ENCODE data around the gene GOLGA5. TPM values are rescaled to one million over a fixed set of nuclear protein-coding genes. Genes with fewer than 3 reads are reported as not detected.
"Not testable (repeated sequence)": the region's sequence is repeated elsewhere in the genome, so short reads cannot be mapped to it uniquely, and the experiment has no call there.

The GOLGA5 gene
- total RNA-seq, 1 donor, result 77.7 TPM

- no peak overlapping the region for H3K4me3 ChIP-seq (ENCODE audit: low read depth, low read length)
- DNase-seq (ENCODE audit: low read depth), result no peak
- TF ChIP-seq CTCF (IDR thresholded peaks at IDR 0.05; ENCODE audit: insufficient read depth, low read depth, low read length), result no peak
Measured at GRCh38 chr14:92753250-92753649, 40.9 kb upstream of the GOLGA5 start.

DNA sequence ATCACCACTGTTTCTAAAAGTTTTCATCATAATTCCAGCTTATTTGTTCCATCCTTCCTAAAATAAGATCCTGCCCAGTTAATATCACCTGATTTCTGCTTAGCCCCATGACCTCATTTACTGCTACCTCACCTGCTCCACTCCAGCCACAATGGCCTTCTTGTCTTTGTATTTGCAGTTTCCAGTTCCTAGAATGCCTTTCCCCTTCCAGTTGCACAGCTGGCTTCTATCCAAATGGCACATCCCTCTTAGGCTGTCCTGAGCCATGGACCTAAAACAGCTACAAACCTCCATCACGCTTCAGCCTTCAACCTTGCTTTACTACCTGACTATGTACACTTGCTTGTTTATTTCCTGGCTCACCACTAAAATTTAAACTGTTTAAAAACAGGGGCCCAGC lies 39.1 kb upstream of the GOLGA5 start:
- no peak for DNase-seq (ENCODE audit: low read depth)
- TF ChIP-seq CTCF (IDR thresholded peaks at IDR 0.05; ENCODE audit: insufficient read depth, low read depth, low read length), result no peak
- H3K4me3 ChIP-seq (ENCODE audit: low read depth, low read length), result no peak overlapping the region

DNA sequence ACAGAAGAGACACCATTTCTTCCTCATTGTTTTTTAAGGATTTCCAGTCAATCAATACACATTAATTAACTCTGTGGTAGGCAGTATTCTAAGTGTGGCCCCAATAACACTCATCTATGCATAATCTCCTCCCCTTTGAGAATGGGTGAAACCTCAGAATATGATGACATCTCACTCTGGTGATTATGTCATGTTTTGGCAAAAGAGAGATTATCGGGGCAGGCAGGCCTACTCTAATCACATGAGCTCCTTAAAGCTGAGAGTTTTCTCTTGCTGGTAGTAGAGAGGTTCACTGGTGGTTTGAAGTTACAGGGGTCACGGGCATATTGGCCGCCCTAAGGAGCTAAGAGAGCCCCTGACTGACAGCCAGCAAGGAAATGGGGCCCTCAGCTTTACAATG lies 38.6 kb upstream of the GOLGA5 start:
- peak; percentile 15 for DNase-seq (ENCODE audit: low read depth)
- TF ChIP-seq CTCF (IDR thresholded peaks at IDR 0.05; ENCODE audit: insufficient read depth, low read depth, low read length), result no peak
- H3K4me3 ChIP-seq (ENCODE audit: low read depth, low read length), result no peak overlapping the region

- DNase-seq (ENCODE audit: low read depth), result no peak
- TF ChIP-seq CTCF (IDR thresholded peaks at IDR 0.05; ENCODE audit: insufficient read depth, low read depth, low read length), result no peak
Measured at GRCh38 chr14:92756446-92756845, 37.7 kb upstream of the GOLGA5 start.

GRCh38 chr14:92759300-92759678 lies 34.8 kb upstream of the GOLGA5 start:
- H3K4me3 ChIP-seq (ENCODE audit: low read depth, low read length), result no peak overlapping the region
- DNase-seq (ENCODE audit: low read depth), result peak; percentile 59
- no peak for TF ChIP-seq CTCF (IDR thresholded peaks at IDR 0.05; ENCODE audit: insufficient read depth, low read depth, low read length)

More at GRCh38 chr14:92756446-92756845, 37.7 kb upstream of the GOLGA5 start:
- no peak overlapping the region for H3K4me3 ChIP-seq (ENCODE audit: low read depth, low read length)

DNA sequence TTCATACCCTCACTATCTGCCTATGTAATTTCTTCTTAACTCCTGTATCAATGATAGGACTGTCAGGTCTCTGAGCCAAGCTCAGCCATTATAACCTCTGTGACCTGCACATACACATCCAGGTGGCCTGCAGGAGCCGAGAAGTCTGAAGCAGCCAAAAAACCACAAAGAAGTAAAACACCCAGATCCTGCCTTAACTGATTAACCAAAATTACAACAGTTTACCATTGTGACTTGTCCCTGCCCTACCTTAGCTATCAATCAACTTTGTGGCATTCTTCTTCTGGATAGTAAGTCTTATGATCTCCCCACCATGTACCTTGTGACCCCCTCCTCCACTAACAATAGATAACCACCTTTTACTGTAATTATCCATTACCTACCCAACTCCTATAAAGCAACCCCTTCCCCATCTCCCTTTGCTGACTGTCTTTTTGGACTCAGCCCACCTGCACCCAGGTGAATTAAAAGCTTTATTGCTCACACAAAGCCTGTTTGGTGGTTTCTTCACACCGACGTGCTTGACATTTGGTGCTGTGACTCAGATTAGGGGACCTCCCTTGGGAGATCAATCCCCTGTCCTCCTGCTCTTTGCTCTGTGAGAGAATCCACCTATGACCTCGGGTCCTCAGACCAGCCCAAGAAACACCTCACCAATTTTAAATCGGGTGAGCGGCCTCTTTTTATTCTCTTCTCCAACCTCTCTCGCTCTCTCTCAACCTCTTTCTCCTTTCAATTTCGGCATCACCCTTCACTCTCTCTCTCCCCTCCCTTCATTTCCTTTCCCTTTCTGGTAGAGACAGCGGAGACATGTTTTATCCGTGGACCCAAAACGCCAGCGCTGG lies 34.2 kb upstream of the GOLGA5 start:
- no peak overlapping the region for H3K4me3 ChIP-seq (ENCODE audit: low read depth, low read length)
- no peak for DNase-seq (ENCODE audit: low read depth)
- no peak for TF ChIP-seq CTCF (IDR thresholded peaks at IDR 0.05; ENCODE audit: insufficient read depth, low read depth, low read length)

DNA sequence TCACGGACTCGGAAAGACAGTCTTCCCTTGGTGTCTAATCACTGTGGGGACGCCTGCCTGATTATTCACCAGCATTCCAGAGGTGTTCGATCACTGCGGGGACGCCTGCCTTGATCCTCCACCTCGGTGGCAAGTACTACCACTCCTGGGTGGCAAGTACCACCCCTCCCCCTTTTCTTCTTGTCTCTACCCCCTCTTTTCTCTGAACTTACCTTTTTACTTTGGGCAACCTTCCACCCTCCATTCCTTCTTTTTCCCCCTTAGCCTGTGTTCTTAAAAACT lies 33.6 kb upstream of the GOLGA5 start:
- no peak for DNase-seq (ENCODE audit: low read depth)

DNA sequence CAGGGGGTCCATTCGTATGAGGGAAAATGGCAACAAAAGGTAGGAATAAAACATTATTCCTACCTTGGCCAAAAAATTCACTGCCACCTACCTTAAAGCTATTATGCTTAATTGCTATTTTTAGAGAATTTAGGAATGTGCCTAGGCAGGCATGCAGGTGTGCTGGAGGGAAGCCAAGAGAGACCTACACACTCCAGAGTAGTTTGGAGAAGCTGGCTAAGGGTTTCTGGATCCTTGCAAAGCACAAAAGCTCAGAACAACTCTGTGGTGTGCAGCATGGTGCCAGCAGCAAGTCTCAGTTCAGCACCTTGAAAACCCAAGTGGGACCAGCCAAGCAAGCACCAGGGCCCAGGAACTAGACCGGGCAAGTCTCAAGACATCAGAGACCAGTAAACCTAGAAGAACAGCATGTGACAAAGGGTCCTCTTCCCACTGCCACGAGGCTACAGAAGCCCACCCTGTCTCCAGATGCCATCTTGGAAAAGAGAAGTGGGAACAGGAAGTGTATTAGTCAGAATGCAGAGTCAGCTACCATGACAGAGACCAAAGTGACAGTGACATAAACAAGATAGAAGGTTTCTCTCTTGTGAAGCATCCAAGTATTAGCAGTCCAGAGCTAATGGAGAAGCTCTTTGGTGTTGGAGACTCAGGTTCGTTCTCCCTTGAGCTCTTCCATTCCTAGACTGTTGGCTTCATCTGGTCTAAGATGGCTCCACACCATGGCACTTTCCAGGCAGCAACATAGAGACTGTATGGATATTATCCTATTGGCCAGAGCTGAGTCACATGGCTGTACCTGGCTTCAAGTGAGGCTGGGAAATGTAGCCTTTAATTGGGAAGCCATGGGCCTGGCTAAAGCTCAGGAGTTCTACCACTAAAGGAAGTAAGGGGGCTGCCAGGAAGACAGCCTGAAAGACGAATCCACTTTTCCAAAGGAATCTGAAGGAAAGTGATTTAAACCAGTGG lies 30.2 kb upstream of the GOLGA5 start:
- H3K4me3 ChIP-seq (ENCODE audit: low read depth, low read length); DNase-seq (ENCODE audit: low read depth): not testable (repeated sequence)

More for the DNA sequence above, 33.6 kb upstream of the GOLGA5 start:
- no peak for TF ChIP-seq CTCF (IDR thresholded peaks at IDR 0.05; ENCODE audit: insufficient read depth, low read depth, low read length)
- no peak overlapping the region for H3K4me3 ChIP-seq (ENCODE audit: low read depth, low read length)

GRCh38 chr14:92768236-92768635 lies 25.9 kb upstream of the GOLGA5 start:
- H3K4me3 ChIP-seq (ENCODE audit: low read depth, low read length); DNase-seq (ENCODE audit: low read depth): not testable (repeated sequence)
